Activated CD4-positive, CD25-positive, alpha-beta regulatory T cell treated with anti-CD3 and anti-CD28 coated beads, Interleukin-2, amount 50 U/mL, for 24 hours (primary cell): Measurements from ENCODE around the gene EXOC4.

Experiments used
- ATAC-seq, 2 donors: fragments of 150-1000 bp; cut with Tn5 transposase; one replicate each; pipeline ENCODE4 v1.10.0; 2021; ENCODE audit warnings: mild to moderate bottlenecking in 1 of 2, moderate library complexity in 1 of 2

EXOC4 gene

DNA sequence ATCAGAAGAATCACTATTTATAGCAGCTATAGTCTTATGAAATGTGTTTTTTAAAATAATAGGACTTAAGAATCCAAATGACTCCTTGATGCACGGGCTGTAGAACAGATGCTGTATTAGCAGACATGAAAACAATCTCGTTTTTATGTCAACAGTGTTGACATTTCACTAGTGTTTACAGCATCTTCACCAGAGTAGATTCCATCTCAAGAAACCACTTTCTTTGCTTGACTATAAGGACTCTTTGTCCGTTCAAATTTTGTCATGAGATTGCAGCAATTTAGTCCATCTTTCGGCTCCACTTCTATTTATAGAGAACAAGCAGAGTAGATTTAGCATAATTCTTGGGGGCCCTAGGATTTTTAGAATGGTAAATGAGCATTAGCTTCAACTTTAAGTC, 295.1 kb downstream of the EXOC4 start:
- no peak for ATAC-seq

DNA sequence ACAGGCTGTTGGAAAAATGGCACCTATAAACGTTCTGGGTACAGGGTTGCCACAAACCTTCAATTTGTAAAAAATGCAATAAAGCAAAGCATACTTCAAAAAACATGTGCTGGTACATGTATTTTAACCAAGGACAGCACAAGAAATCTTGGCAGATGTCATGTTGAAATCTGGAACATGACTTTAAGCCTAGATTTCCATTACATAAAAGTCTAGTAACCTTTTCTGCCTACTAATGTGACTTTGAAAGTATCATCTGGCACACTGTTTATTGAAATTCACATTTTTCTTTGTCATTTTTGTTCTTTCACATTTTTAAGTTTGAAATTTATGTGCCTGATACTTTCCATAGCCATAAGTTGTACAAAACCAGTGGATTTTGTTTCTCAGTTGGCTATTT, 296.8 kb downstream of the EXOC4 start:
- no peak for ATAC-seq

DNA sequence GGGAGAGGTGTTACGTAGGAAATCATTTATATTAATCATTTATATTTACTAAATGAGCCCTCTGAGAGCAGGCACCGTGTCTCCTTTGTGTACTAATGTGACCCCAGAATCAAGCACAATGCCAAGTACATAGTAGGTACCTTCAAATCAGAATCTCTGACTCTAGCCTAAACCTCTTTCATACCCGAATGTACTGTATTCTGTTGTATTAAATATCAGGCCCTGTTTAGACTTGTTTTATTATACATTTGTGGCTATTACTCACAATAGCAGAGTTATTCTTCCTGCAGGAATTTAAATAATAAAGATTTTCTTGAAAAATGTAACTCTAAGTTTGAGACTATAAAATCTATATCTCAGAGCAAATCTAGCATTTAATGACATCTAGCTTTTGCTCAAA, 297.3 kb downstream of the EXOC4 start:
- ATAC-seq, result no peak

DNA sequence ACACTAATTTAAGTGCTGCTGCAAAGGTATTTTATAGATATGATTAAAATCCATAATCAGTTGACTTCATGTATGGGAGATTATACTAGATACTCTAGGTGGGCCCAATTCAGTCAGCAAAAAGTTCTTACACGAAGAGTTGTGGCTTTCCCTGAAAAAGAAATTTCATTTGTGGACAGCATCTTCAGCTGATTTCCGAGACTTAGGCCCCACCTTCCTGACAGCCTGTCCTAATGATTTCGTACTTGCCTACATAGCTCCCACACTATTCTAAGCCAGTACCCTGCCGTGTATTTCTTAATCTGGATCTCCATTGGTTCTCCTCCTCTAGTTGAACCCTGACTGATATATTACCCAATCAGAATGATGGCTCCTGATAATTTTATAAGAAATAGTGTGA, 297.9 kb downstream of the EXOC4 start:
- ATAC-seq, result no peak

DNA sequence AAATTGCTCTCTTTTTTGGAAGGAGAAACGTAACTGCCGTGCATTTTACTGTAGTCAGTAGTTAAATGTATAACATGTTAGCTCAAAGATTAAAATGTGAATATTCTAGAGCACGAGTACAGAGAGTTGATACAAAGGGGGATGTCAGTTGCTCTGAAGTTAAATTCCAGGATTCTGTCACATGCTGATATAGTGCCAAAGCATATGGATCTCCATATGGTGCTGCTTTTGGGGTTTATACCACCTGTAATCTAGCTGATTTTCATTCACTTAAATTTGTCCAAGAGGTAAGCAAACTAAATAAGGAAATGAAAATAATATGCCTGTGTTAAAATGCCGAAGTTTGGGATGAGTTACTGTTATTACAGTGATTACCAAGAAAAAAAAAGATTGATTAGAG, 298.6 kb downstream of the EXOC4 start:
- ATAC-seq, result no peak

DNA sequence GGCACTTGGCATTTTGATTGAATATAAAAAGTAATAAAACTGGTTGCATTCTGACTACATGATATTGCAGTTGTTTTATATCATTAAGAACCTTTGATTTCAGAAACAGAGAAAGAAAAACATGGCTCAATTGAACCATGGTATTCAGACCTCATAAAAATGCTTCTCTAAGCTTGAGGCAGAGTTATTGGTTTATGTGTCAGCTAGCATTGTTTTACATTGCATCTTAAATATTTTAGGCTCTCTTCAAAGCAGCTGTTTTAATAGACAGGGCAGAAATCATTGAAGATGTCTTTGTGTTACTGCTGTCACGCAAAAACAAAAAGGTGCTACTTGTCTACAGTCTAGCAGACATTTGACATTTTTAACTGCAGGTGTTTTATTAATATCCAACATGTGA, 299.2 kb downstream of the EXOC4 start:
- no peak for ATAC-seq

DNA sequence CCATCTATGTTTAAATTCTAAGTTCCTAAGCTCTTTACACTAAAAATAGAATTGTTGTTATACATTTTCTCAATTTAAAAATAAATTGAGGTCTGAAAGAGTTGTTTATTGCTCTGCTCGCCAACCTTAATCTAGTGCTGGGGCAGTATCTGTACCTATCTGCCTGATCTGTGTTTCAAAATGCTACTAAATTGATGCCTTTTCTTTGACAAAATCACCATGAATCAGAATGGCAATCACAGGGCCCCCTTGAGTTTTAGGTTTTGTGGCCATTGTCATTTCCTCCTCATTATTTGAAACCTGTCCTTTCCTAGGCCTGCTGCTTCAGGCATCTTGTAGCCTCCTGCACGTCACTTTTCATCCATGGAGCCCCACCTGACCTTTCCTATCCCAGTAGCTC, 301.5 kb downstream of the EXOC4 start:
- no peak for ATAC-seq

DNA sequence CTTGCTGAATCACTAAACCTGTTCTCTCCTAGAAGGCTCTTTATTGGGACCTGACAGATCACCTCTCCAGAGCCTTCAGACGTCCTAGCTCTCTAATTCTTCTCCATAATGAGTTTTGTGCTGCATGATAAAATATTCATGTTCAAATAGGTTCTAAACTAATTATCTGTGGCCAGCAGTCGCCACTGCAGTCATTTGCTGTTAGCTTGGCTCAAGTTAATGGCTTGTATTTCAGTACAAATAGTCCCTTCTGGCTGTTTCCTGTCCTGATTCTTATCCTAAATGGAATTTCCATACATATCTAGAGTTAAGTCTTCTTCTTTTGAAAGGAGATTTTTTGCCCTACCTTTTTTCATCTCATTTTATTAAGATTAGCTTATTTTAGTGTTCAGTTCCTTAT, 303.2 kb downstream of the EXOC4 start:
- ATAC-seq, result no peak

DNA sequence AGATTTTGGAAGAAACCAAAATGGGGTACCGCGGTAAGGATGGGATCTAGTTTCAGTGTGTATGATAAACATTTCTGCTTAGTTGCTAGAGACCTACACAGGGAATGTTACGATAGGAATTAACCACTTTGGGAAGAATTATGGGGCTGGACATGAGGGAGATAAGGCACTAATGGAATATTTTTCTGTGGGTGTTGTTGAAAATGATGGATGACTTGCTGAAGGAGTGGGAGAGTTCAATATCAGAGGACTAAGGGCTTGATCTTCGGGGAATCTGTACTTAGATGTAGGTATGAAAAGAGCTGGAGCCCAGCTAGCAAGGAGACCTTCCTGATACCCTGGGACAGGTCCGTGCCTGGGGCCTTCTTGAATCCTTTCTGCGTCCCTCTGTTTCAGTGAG, 303.7 kb downstream of the EXOC4 start:
- no peak for ATAC-seq

DNA sequence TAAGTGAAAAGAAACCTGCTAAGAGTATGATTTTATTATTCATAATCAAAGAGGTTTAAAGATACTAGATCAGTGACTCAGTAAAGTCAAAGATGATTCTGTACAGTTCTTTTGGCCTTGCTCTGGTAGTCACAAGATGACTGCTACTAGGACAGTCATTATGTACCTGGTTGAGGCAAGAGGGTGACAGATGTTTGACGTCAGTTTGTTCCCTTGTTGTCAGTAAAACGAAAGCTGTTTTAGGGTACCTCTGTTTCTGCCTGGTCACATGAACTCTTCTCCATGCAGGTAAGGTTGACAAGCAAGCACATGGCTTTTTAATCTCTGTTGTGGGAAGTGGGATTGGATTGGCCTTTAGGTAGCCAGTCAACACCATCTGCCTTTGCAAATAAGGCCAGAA, 308.0 kb downstream of the EXOC4 start:
- ATAC-seq, result peak; percentile 95 to 97

DNA sequence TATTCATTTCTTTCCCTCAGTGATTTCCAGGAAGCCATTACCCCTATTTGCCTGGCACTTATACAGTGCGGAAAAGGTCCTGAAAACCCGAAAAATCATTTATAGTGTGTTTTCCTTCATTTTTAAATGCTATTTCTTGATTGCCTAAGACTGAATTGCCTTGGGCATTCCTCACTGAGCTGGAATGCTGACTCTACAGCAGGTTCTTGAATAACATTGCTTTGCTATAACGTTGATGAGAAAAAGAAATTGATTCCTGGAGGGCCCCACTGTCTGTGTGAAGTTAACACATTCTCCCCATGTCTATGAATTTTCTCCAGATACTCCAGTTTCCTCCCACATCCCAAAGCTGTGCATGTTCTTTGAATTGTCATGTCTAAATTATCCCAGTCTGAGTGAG, 308.5 kb downstream of the EXOC4 start:
- ATAC-seq, result no peak

DNA sequence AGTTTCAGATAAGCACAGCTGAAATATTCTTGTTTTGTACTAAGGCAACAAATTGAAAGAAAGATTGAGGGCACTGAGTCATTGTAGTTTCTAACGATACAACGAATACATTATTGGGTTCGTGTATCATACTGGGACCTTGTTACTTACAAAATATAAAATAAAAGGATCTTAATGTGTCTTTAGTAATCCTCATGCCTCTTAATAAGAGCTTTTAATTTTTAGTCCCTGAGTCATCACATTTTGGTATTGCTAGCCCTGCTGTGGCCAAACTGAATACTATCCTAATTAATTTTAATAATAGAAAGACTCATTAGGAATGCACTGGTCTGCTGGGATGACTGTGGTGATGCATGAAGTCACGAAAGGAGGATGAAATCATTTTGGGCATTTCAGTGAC, 309.7 kb downstream of the EXOC4 start:
- no peak for ATAC-seq

DNA sequence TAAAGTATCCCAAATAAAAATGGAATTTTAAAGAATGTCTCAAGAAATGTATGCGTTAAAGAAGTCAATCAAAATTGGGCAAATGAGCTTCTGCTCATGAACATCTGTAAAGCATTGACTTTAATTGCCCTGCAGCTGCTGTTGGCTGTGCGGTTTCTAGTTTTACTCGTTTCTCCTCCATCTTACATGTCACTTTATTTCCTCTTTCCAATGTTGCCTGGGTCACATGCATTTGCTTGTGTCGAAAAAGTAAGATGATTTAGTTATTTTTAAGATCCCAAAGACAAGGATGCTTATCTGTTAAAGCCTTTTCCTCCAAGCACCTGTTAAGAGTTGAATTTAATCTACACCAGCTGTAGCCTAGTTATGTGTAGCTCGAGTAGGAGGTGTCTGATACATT, 310.4 kb downstream of the EXOC4 start:
- ATAC-seq, result no peak

DNA sequence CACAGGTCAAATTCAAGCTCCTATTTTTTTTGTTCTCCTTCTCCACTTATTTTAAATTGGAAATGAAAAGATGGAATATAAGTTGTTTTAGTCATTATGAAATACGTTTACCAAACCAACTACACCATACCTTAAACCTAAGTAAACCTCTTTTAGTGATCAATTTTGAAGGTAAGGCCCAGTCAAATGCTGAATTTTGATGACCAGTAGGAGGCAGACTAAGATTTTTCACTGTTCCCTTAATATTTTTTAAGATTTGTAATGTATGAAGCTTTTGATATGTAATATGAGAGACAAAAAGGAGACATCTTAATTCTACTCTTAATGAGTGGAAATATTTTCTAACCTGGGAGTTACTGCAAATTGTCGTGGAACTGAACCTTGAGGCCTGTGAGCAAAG, 311.6 kb downstream of the EXOC4 start:
- ATAC-seq, result no peak

DNA sequence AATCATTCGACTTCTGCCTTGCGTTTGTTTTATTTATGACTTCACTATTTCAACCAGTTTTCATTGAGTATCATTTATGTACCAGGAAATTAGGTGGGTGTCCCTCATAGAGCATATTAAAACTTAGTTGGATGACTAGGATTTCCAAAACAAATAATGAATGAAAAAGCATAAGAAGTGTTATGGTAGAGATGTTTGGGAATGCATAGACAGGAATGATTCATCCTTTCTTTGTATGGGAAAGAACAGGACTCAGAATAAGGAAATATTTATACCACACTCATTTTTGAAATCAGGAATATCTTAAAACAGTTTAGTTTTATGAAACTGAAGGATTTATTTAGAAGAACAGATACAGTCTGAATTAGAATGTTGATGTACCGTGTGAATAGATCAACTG, 315.7 kb downstream of the EXOC4 start:
- no peak for ATAC-seq

DNA sequence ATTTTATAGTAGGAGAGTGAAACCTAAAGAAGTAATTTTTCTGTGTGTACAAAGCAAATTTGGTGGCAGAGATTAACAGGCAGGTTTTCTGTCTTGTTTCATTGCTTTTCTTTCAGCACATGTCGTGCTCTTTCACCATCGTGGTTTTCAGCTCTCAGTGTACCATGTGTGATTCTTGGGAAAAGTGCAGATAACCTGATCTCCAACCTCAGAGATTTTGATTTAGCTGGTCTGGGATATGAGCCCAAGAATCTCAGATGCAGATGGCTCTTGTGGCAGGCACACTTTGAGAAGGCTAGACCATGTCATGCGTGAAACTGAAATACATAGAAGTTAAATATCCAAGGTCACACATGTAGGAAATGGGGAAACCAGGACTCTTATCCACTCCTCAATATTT, 317.4 kb downstream of the EXOC4 start:
- no peak for ATAC-seq

DNA sequence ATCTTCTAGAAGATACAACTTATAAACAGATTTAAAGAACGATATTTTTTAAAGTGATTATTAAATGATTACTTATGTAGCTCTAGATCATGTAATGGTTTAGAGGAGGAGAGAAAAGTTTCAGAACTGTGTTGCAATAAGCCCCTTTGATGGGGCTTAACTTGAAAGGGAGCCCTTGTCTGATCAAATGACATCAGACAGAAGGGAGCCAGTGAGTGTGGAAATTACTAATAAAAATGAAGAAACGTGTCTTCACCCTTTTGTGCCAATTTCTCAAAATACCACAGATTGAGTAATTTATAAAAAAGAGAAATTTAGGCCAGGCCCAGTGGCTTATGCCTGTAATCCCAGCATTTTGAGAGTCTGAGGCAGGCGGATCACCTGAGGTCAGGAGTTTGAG, 318.2 kb downstream of the EXOC4 start:
- no peak for ATAC-seq

DNA sequence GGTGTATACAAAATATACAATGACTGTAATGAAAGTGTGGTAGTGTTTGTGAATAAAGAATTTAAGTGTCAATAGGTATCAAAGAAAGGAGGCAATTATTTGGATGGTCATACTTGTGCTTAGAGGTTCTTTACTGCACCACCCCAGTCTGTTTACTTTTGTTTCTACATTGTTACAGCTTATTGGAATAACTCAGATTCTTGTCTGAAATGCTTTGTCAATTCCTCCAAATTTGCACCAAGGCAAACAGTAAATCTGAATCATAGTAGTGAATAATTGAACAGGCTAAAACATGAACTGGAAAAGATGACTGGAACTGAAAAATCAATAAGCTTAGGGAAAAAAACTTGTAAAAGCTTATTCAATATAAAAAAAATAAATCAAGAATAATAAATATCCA, 319.2 kb downstream of the EXOC4 start:
- no peak for ATAC-seq

DNA sequence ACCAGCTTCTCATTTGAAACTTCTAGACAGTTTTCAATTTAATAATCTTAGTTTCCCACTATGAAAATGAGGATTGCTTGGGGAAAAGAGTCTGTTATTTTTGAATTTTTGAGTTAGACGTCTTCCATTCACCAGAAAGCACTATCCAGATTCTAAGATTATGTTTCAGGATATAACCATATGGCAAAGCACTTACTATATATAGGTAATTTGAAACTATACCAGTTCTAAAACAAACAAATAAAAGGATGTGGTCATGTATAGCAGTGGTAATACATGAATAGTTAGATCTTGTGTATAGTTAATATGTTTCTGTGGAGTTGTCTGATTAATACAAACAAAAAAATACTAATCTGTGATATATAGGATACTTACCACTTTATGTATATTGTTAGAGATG, 320.0 kb downstream of the EXOC4 start:
- ATAC-seq, result no peak

DNA sequence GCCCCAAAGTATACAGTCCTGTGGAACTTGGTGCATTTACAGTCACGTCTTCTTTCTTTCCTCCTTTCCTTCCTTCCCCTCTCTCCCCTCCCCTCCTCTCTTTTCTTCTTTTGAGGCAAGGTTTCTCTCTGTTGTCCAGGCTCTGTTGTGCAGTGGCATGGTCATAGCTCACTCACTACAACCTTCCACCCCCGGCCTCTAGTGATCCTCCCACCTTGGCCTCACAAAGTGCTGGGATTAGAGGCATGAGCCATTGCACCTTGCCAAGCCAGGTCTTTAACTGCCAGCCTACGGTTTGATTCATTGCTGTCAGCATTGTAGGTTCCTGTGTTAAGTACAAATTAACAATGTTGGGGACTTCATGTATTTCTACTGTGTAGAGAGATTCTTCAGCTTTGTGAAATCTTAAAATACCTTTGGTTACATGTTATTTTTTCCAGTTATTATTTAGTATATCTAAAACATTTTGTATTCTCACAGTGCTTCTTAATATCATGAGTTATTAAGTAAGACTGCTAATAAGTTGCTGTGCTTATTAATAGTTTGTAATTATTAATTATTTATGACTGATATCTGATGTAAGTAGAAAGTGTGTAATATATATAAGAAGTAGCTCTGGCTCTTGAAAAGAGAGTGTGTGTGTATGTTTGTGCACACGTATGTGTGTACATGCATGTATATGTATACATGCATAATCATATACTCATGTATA, 320.8 kb downstream of the EXOC4 start:
- no peak for ATAC-seq

DNA sequence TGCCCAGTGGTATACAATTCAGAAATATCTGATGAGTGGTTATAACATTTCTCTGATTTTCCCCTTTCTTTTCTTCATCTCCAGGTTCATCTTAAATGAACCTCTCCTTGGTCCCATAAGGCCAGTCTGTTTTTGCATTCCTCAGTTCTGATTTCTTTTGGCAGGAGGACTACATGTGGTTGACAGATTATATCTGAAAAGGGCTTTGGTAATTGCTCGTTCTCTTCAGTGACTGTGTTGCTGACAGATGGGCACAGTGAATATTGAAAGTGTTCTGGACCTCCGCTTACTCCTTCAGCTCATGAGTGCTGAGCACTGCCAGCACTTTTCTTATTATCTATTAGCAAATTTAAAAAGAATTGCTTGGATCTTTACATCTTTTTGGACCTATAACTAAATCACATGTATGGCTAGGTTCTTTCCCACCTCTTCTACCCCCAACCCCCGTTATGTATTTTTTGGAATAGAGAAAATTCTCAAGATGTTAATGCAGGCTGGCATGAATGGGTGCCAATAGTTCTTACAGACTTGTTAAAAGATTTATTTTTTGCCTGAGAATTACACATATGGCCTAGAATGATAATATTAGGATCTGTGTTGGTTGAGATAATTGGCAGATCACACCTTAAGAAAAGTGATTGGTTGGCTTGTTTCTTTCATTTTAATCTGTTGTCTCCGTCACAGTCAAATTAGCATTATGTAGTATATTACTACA, 323.0 kb downstream of the EXOC4 start:
- no peak for ATAC-seq

DNA sequence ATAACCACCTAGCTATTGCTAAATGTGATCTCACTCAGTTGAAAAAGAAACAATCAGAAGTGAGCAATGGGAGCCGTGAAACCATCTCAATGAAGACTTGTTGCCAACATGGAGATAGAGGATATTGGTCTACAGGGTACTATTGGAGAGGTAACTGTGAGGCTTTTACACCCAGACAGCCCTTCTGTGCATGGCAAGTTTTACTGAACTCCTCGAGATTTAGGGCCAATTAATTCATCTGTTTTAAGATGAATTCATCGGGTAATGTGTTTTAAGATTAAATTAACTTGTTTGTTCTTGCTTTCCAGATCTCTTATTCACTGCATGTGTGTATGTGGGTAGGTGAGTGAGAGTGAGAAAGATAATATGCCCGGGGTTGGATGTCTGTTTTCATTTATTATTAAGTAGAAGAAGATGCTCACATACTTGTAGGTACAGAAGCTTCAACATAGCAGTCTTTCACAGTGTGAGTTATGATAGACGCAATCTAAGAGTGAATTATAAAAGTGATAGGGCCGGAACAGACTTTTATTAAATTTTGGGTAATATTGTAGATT, 323.8 kb downstream of the EXOC4 start:
- no peak for ATAC-seq

DNA sequence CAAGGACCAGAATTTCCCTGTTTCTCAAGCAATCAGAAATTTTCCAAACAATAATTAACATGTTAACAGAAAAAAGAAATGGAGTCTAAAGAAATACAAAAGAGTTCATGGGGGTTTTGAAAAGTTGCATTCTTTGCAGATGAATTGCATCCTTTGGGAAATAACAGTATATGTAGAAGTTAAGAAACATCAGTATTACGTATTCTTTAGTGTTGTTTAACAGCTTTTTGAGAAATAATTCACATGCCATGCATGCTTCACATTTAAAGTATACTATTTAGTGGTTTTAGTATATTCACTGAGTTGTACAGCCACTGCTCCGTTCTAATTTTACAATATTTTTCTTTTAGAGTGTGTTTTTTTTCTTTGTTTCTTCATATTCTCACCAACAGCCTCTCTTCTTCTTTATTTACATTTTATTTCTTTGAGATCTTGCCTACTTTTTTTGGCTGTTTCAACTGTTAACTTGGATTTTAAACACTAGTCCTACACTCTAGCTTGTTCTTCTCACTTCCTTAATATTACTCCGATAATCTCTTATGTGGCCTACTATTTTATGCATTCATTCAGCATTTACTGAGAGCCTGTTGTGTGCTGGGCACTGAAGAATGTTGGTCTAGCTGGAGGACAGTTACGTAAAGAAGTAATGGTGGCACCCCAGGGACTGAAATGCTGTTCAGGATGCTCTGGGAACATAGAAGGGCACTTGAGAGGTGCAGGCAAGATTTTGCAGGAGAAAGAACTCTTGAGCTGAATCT, 330.1 kb downstream of the EXOC4 start:
- no peak for ATAC-seq
